ENCODE results near the gene BDNF. TPM values are rescaled to one million over a fixed set of nuclear protein-coding genes. Genes with fewer than 3 reads are reported as not detected.

The BDNF gene
- total and polyA plus RNA-seq, 2 donors (not counting 3 experiments of a cell fraction or from before 2014, with no cell fraction given), result 3.1 to 3.6 TPM

DNA sequence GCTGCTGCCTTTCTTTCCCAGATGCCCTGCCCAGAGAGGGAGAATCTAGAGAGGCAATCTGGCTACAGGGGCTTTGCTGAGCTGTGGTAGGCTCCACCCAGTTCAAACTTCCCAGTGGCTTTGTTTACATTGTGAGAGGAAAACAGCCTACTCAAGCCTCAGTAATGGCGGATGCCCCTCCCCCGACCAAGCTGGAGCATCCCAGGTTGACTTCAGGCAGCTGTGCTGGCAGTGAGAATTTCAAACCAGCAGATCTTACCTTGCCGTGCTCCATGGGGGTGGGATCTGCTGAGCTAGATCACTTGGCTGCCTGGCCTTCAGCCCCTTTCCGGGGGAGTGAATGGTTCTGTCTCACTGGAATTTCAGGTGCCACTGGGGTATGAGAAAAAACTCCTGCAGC is 12.2 kb downstream of the BDNF start:
- no peaks in the 10 kb centered on the region for H4K20me1 ChIP-seq (replicated peaks; ENCODE audit: control insufficient read depth, extremely low read depth, insufficient read depth, low read length)
- no peaks in the 10 kb centered on the region for H3K36me3 ChIP-seq (ENCODE audit: control insufficient read depth in 2 of 2, extremely low read depth in 1 of 2, insufficient read depth in 2 of 2, low read length in 2 of 2)
- DNase-seq (ENCODE audit: low read depth, low spot score) (no peak), FAIRE-seq (no peak)
- dilution Hi-C loops (cut with MboI; ENCODE audit: extremely low pct_ligation_motif_present, low sequenced_read_pairs) (no loop called here), intact Hi-C loops (cut with micrococcal nuclease) (no loop called here)
- no TSS peak for BruUV-seq (replicated peaks)
- H3K27ac ChIP-seq (ENCODE audit: insufficient read depth, low read depth, low read length), result no peak overlapping the region
- no peaks in the 10 kb centered on the region for H3K9me1 ChIP-seq (replicated peaks; ENCODE audit: control insufficient read depth, extremely low read depth, insufficient read depth, low read length)
- no peak overlapping the region for H3K9ac ChIP-seq (replicated peaks; ENCODE audit: extremely low read depth, insufficient read depth, low read length)
- no peak overlapping the region for H3K4me3 ChIP-seq (replicated peaks in 1 of 3; ENCODE audit: insufficient read depth in 1 of 3, low read depth in 1 of 3, low read length in 3 of 3)
- H2AFZ ChIP-seq (ENCODE audit: low read depth, low read length), result no peak overlapping the region
- ChIA-PET CTCF (interaction anchor here (1.8 kb wide), 1 partner anchor 11 kb away, joined by 4 read pairs; no protein-coding TSS in a partner anchor), POLR2A (no interaction called here)
- H3K4me2 ChIP-seq (ENCODE audit: insufficient read depth, low read length), result no peak overlapping the region
- H3K27me3 ChIP-seq (ENCODE audit: control insufficient read depth in 2 of 2, insufficient read depth in 2 of 2, low read length in 2 of 2), result no peaks in the 10 kb centered on the region
- H3K4me1 ChIP-seq (ENCODE audit: control insufficient read depth, extremely low read depth, insufficient read depth, low read length), result no peaks in the 10 kb centered on the region
- TF ChIP-seq GATA2 (IDR thresholded peaks at IDR 0.05; ENCODE audit: insufficient read depth, insufficient read length, low read depth, low read length), result no peak
- TF ChIP-seq POLR2A (IDR thresholded peaks at IDR 0.05; ENCODE audit: low read depth, low read length), result no peak
- TF ChIP-seq MYC (IDR thresholded peaks at IDR 0.05; ENCODE audit: low read depth, low read length), result no peak
- TF ChIP-seq EZH2 (IDR thresholded peaks at IDR 0.05; ENCODE audit: borderline replicate concordance, low read depth, low read length, severe bottlenecking), result no peak
- no peak for TF ChIP-seq JUN (IDR thresholded peaks at IDR 0.05; ENCODE audit: borderline replicate concordance, insufficient read depth, insufficient read length, low read depth)
- TF ChIP-seq POLR2AphosphoS5 (IDR thresholded peaks at IDR 0.05; ENCODE audit: insufficient read depth, low read depth, low read length), result no peak
- TF ChIP-seq, protein P1, sequence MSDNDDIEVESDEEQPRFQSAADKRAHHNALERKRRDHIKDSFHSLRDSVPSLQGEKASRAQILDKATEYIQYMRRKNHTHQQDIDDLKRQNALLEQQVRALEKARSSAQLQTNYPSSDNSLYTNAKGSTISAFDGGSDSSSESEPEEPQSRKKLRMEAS (IDR thresholded peaks at IDR 0.05; ENCODE audit: insufficient read depth, insufficient read length), result no peak
- TF ChIP-seq FOS (IDR thresholded peaks at IDR 0.05; ENCODE audit: borderline replicate concordance, insufficient read depth, low read length), result no peak
- TF ChIP-seq, protein P2, sequence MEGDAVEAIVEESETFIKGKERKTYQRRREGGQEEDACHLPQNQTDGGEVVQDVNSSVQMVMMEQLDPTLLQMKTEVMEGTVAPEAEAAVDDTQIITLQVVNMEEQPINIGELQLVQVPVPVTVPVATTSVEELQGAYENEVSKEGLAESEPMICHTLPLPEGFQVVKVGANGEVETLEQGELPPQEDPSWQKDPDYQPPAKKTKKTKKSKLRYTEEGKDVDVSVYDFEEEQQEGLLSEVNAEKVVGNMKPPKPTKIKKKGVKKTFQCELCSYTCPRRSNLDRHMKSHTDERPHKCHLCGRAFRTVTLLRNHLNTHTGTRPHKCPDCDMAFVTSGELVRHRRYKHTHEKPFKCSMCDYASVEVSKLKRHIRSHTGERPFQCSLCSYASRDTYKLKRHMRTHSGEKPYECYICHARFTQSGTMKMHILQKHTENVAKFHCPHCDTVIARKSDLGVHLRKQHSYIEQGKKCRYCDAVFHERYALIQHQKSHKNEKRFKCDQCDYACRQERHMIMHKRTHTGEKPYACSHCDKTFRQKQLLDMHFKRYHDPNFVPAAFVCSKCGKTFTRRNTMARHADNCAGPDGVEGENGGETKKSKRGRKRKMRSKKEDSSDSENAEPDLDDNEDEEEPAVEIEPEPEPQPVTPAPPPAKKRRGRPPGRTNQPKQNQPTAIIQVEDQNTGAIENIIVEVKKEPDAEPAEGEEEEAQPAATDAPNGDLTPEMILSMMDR (IDR thresholded peaks at IDR 0.05; ENCODE audit: extremely low read depth in 1 of 2, insufficient read depth in 1 of 2, low read depth in 1 of 2, low read length in 2 of 2), result no peak
- H3K79me2 ChIP-seq (ENCODE audit: control insufficient read depth, insufficient read depth, low read length), result no peaks in the 10 kb centered on the region
- H3K9me3 ChIP-seq (replicated peaks; ENCODE audit: control insufficient read depth, insufficient read depth, low read length), result no peaks in the 10 kb centered on the region

Data from endothelial cell of umbilical vein (primary cell).